A549 (cell line): ENCODE measurements around the gene THBD. TPM values are rescaled to one million over a fixed set of nuclear protein-coding genes. Genes with fewer than 3 reads are reported as not detected.

Experiments used
- ATAC-seq, 2 experiments: fragments of 200-7000 bp in 1 of 2; fragments of >200 bp in 1 of 2; cut with Nextera tagmentation in 1 of 2; cut with Tn5 transposase in 1 of 2; 3 replicates each; pipeline versions ENCODE4 v1.8.0 to v1.9.1; 2018 to 2020; ENCODE audit warnings: mild to moderate bottlenecking in 1 of 2, moderate library complexity in 1 of 2
- CTCF ChIA-PET: fragments of 300-600 bp; sonication (Branson Sonifier 250); formaldehyde crosslinking; extraction: SDS; loops from one replicate; lab custom pipeline; 2021; ENCODE audit warnings: antibody characterized with exemption, inconsistent platforms; lab: Yijun Ruan, JAX
- POLR2A ChIA-PET: fragments of 350-600 bp; formaldehyde crosslinking; extraction: SDS; loops from one replicate; lab custom pipeline; 2021; ENCODE audit warnings: antibody characterized with exemption, inconsistent platforms; lab: Yijun Ruan, JAX
- DNase-seq, 2 experiments: peaks; one replicate each; pipeline versions ENCODE4 v3.0.0 to v3.0.0-alpha.2; 2011 to 2016; ENCODE audit warnings: low read depth in 1 of 2, low spot score in 1 of 2
- FAIRE-seq: peaks from 2 replicates; lab custom pipeline; 2011; peaks lifted over from hg19 to GRCh38; lab: Jason Lieb, UNC
- H3K27ac ChIP-seq, 2 experiments: fragments of >200 bp; sonication (Bioruptor Twin); formaldehyde crosslinking; 3 replicates each; pipeline ENCODE4 v1.5.1; 2016 to 2017
- H3K4me1 ChIP-seq: fragments of >200 bp; sonication (Bioruptor Twin); formaldehyde crosslinking; 3 replicates; pipeline ENCODE4 v1.6.1; 2016
- H3K4me2 ChIP-seq: fragments of >200 bp; sonication (Bioruptor Twin); formaldehyde crosslinking; 3 replicates; pipeline ENCODE4 v1.6.1; 2016
- H3K4me3 ChIP-seq: fragments of >200 bp; sonication (Bioruptor Twin); formaldehyde crosslinking; 3 replicates; pipeline ENCODE4 v1.5.1; 2016
- H3K9me3 ChIP-seq: fragments of >200 bp; sonication (Bioruptor Twin); formaldehyde crosslinking; 3 replicates; pipeline ENCODE4 v1.6.1; 2016
- CBX2 ChIP-seq: fragments of 200-600 bp; sonication (generic); IDR thresholded peaks from 2 replicates; pipeline ENCODE4 v1.6.1; 2016; ENCODE audit warnings: low read depth, mild to moderate bottlenecking, borderline replicate concordance
- CBX8 ChIP-seq: fragments of 200-600 bp; sonication (generic); IDR thresholded peaks from 2 replicates; pipeline ENCODE4 v1.6.1; 2016
- CHD2 ChIP-seq: fragments of 150-350 bp; IDR thresholded peaks from 2 replicates; pipeline ENCODE4 v1.6.1; 2014; ENCODE audit warnings: low read length; ENCODE audit not compliant: partially characterized antibody
- CHD4 ChIP-seq: fragments of 200-600 bp; sonication (generic); IDR thresholded peaks from 2 replicates; pipeline ENCODE4 v1.6.1; 2016; ENCODE audit warnings: antibody characterized with exemption, mild to moderate bottlenecking, borderline replicate concordance
- E2F6 ChIP-seq: IDR thresholded peaks from 2 replicates; pipeline ENCODE4 v1.6.1; 2012; ENCODE audit warnings: low read depth, borderline replicate concordance
- FOSB ChIP-seq: fragments of 250-450 bp; sonication (Bioruptor Pico); IDR thresholded peaks from 2 replicates; pipeline ENCODE4 v1.5.0; 2020; ENCODE audit warnings: mild to moderate bottlenecking, moderate library complexity
- HMGXB4 ChIP-seq: fragments of 250-450 bp; sonication (Bioruptor Pico); IDR thresholded peaks from 2 replicates; pipeline ENCODE4 v1.5.0; 2021; ENCODE audit warnings: mild to moderate bottlenecking, moderate library complexity, borderline replicate concordance
- MAZ ChIP-seq: fragments of 150-350 bp; IDR thresholded peaks from 2 replicates; pipeline ENCODE4 v1.6.1; 2014; ENCODE audit warnings: antibody characterized with exemption, low read depth, low read length, borderline replicate concordance
- NR3C1 ChIP-seq: fragments of >200 bp; sonication (Bioruptor Twin); formaldehyde crosslinking; IDR thresholded peaks from 3 replicates; pipeline ENCODE4 v1.6.1; 2017
- POLR2A ChIP-seq: IDR thresholded peaks from 2 replicates; pipeline ENCODE4 v1.6.1; 2012; ENCODE audit warnings: mild to moderate bottlenecking, low read length
- POLR2AphosphoS2 ChIP-seq: conservative IDR thresholded peaks from 2 replicates; pipeline ENCODE4 v1.6.1; 2012; ENCODE audit warnings: low read length, improper control_type of control experiment, inconsistent platforms
- RAD21 ChIP-seq, 2 experiments: fragments of >200 bp in 1 of 2; sonication (Bioruptor Twin) in 1 of 2; formaldehyde crosslinking in 1 of 2; IDR thresholded peaks in 1 of 2; conservative IDR thresholded peaks in 1 of 2; 2 replicates in 1 of 2; 3 replicates in 1 of 2; pipeline ENCODE4 v1.6.1; 2012 to 2018; ENCODE audit warnings: inconsistent platforms in 1 of 2
- RCOR1 ChIP-seq: fragments of 150-350 bp; IDR thresholded peaks from 2 replicates; pipeline ENCODE4 v1.6.1; 2014; ENCODE audit warnings: antibody characterized with exemption, low read length, low read depth
- RNF2 ChIP-seq: fragments of 200-600 bp; sonication (generic); IDR thresholded peaks from 2 replicates; pipeline ENCODE4 v1.6.1; 2016; ENCODE audit warnings: low read depth, mild to moderate bottlenecking, antibody characterized with exemption, moderate library complexity, borderline replicate concordance
- USF2 ChIP-seq: fragments of 450-650 bp; IDR thresholded peaks from 2 replicates; pipeline ENCODE4 v1.6.1; 2014; ENCODE audit warnings: antibody characterized with exemption
- ZNF302 ChIP-seq: fragments of 250-450 bp; sonication (Bioruptor Pico); IDR thresholded peaks from 2 replicates; pipeline ENCODE4 v1.9.0; 2021; ENCODE audit warnings: inconsistent platforms, mild to moderate bottlenecking, moderate library complexity
- ZSCAN20 ChIP-seq: fragments of 250-450 bp; sonication (Bioruptor Pico); IDR thresholded peaks from 2 replicates; pipeline ENCODE4 v1.8.0; 2022; ENCODE audit warnings: mild to moderate bottlenecking, moderate library complexity
- WGBS: methylation state at CpG from one replicate; pipeline ENCODE4 v1.1.6; 2017; ENCODE audit errors: missing lambda C conversion rate; 5-methylcytosine and 5-hydroxymethylcytosine counted together
- polyA plus RNA-seq, 4 experiments: library from polyadenylated mRNA; depleted of rRNA in 3 of 4; stranded (reverse); fragments of >200 nt; fragmentation: RNase III in 1 of 4; extraction: RNeasy Plus Mini Kit Qiagen cat#74134 plus additional on column Dnase treatment in 1 of 4; gene quantifications; 2 replicates in 3 of 4; 3 replicates in 1 of 4; pipeline ENCODE4 v1.2.3, GENCODE V29; 2011 to 2017
- TF ChIP-seq, protein P1 (sequence below): fragments of >200 bp; sonication (Bioruptor Twin); formaldehyde crosslinking; IDR thresholded peaks from 3 replicates; pipeline ENCODE4 v1.6.1; 2016
- TF ChIP-seq, protein P2 (sequence below): IDR thresholded peaks from 2 replicates; pipeline ENCODE4 v1.6.1; 2012

THBD gene
- polyA plus RNA-seq, 2 of the 4 experiments (the other 2 are of a cell fraction), result 25.8 to 29.6 TPM

DNA sequence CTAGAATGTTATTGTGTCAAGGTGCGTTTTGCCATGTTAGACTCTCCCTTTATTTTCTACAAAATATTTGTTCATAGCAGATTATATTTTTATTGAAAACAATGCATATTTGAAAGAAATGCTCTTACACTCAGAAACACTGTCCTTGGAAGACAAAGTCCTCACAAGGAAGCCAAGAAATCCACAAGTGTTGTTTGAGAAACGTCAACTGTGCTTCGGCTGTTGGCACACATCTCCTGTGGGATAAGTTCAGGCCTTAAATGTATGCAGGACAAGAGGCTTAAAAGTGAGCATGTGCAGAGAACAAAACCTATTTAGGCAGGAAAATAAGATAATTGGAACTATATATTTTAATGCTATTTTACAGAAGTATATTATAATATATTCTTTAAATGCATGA, 9.5 kb upstream of the THBD start:
- ATAC-seq (no peak), FAIRE-seq (no peak), DNase-seq (no peak)
- CTCF ChIA-PET, result interaction anchor here (0.6 to 11.3 kb wide), 5 partner anchors 9 to 1944 kb away, joined by 3 to 125 read pairs (median 8); partner anchors contain the start of gene THBD
- POLR2A ChIA-PET, result interaction anchor here (0.8 kb wide), 1 partner anchor 8 kb away, joined by 3 read pairs; no protein-coding TSS in a partner anchor
- Histone ChIP-seq H3K4me1 (peaks cover 18% of the 10 kb centered on the region), H3K4me3 (no peak overlapping the region), H3K27ac (no peak overlapping the region), H3K4me2 (no peak overlapping the region), H3K9me3 (no peaks in the 10 kb centered on the region)
- TF ChIP-seq RNF2, result no peak
- TF ChIP-seq NR3C1, result no peak
- no peak for TF ChIP-seq FOSB (CRISPR knock-in tag)
- no peak for TF ChIP-seq POLR2AphosphoS2
- no peak for TF ChIP-seq USF2
- no peak for TF ChIP-seq POLR2A
- TF ChIP-seq, protein P1, sequence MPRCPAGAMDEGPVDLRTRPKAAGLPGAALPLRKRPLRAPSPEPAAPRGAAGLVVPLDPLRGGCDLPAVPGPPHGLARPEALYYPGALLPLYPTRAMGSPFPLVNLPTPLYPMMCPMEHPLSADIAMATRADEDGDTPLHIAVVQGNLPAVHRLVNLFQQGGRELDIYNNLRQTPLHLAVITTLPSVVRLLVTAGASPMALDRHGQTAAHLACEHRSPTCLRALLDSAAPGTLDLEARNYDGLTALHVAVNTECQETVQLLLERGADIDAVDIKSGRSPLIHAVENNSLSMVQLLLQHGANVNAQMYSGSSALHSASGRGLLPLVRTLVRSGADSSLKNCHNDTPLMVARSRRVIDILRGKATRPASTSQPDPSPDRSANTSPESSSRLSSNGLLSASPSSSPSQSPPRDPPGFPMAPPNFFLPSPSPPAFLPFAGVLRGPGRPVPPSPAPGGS, result no peak
- TF ChIP-seq RCOR1, result no peak
- TF ChIP-seq ZSCAN20 (CRISPR knock-in tag), result no peak
- TF ChIP-seq RAD21 (conservative IDR thresholded peaks at IDR 0.05 in 1 of 2, IDR thresholded peaks at IDR 0.05 in 1 of 2), result no peak
- TF ChIP-seq, protein P2, sequence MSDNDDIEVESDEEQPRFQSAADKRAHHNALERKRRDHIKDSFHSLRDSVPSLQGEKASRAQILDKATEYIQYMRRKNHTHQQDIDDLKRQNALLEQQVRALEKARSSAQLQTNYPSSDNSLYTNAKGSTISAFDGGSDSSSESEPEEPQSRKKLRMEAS, result no peak
- no peak for TF ChIP-seq MAZ
- TF ChIP-seq CHD4, result no peak
- no peak for TF ChIP-seq CHD2
- WGBS, result 87% methylated on average over 3 of the region's 3 CpGs

GRCh38 chr20:23058240-23058639, 8.8 kb upstream of the THBD start:
- Histone ChIP-seq H3K9me3 (no peaks in the 10 kb centered on the region), H3K4me1 (peaks cover 18% of the 10 kb centered on the region), H3K27ac (no peak overlapping the region), H3K4me2 (no peak overlapping the region), H3K4me3 (no peak overlapping the region)
- TF ChIP-seq CBX8 (no peak), ZNF302 (CRISPR knock-in tag) (no peak), HMGXB4 (CRISPR knock-in tag) (no peak), FOSB (CRISPR knock-in tag) (no peak), CHD4 (no peak), E2F6 (no peak), RCOR1 (no peak), CBX2 (no peak)
- TF ChIP-seq, protein P2, result no peak
- ChIA-PET CTCF (interaction anchor here (1.0 to 2.1 kb wide), 4 partner anchors 143 to 282 kb away, joined by 3 to 8 read pairs (median 4); no protein-coding TSS in a partner anchor), POLR2A (no interaction called here)
- no peak for DNase-seq
- WGBS, result 11% methylated on average over 1 of the region's 1 CpG
- ATAC-seq, result no peak
- no peak for FAIRE-seq
